Psoas muscle (tissue), 8 donors: ENCODE measurements around the gene PIGA. TPM values are rescaled to one million over a fixed set of nuclear protein-coding genes. Genes with fewer than 3 reads are reported as not detected.

ENCODE experiments used
- ATAC-seq, 4 donors: fragments of 200-7000 bp; cut with Tn5 transposase; one replicate each; pipeline ENCODE4 v1.9.1; 2020; ENCODE audit warnings: moderate library complexity in 3 of 4, mild to moderate bottlenecking in 2 of 4
- DNase-seq, 2 donors: peaks; one replicate each; pipeline ENCODE4 v3.0.0-alpha.2; 2020
- H3K27ac ChIP-seq: fragments of 200-600 bp; one replicate; pipeline ENCODE4 v1.8.0; 2022
- H3K27me3 ChIP-seq, 3 donors: fragments of 200-600 bp in 1 of 3; one replicate each; pipeline versions ENCODE4 v1.6.1 to v1.8.0; 2013 to 2022; ENCODE audit warnings: low read length in 2 of 3, mild to moderate bottlenecking in 2 of 3, moderate library complexity in 1 of 3; ENCODE audit not compliant: insufficient read depth in 3 of 3
- H3K36me3 ChIP-seq, 2 donors: fragments of 200-600 bp in 1 of 2; one replicate each; pipeline versions ENCODE4 v1.6.1 to v1.8.0; 2013 to 2022; ENCODE audit warnings: low read depth in 1 of 2, mild to moderate bottlenecking in 1 of 2, moderate library complexity in 1 of 2; ENCODE audit not compliant: insufficient read depth in 1 of 2
- H3K4me1 ChIP-seq: fragments of 200-600 bp; one replicate; pipeline ENCODE4 v1.8.0; 2022
- H3K4me3 ChIP-seq: fragments of 200-600 bp; one replicate; pipeline ENCODE4 v1.8.0; 2022; ENCODE audit warnings: mild to moderate bottlenecking
- H3K9me3 ChIP-seq: fragments of 200-600 bp; one replicate; pipeline ENCODE4 v1.8.0; 2022
- WGBS, 3 donors: extraction: QIAGEN DNeasy Blood & Tissue Kit; methylation state at CpG; one replicate each; pipeline versions ENCODE4 v1.1.6 to v1.1.7; 2013; 5-methylcytosine and 5-hydroxymethylcytosine counted together
- intact Hi-C, 2 donors: fragments of 100-400 bp; cut with DNase I; formaldehyde crosslinking; loops; one replicate each; pipeline versions ENCODE4 v1.11.0 to v1.14.2; 2022
- polyA plus RNA-seq, 3 donors: library from polyadenylated mRNA; stranded (reverse); fragments of 200-250 nt; gene quantifications; one replicate each; pipeline ENCODE4 v1.2.3, GENCODE V29; 2013
- total RNA-seq, 4 donors: library from RNA; stranded (reverse); fragmentation: NEBNext Ultra II Directional in 2 of 4; extraction: Animal tissue kit (Norgen Biotek cat#: 25700) in 2 of 4; gene quantifications; one replicate each; pipeline versions ENCODE4 v1.2.1 to v1.2.4, GENCODE V29; 2021 to 2023
- TF ChIP-seq, protein P1 (sequence below): fragments of 200-600 bp; IDR thresholded peaks from one replicate; pipeline ENCODE4 v1.8.0; 2022; ENCODE audit warnings: antibody characterized with exemption
- donor health status: healthy with polysubstance abuse.
- donor health status: DM: no; HTN: no; CAD: no; lungs with moderate emphysema.
- donor health status: Bipolar disorder and iron deficiency.
- donor health status: healthy.
- donor health status: DM: yes; HTN: yes; CAD: no.
- donor health status: DM: no; HTN: no; CAD: no.
- donor health status: DM: no; HTN: no; CAD: no.
- donor health status: DM: yes; HTN: yes; CAD: no.

The PIGA gene
- total and polyA plus RNA-seq, 7 donors = 1.9 to 5.8 (median 2.8) TPM

GRCh38 chrX:15356444-15356843 is 21.1 kb upstream of the PIGA start:
- no peak overlapping the region for H3K27ac ChIP-seq
- H3K4me3 ChIP-seq = no peak overlapping the region
- ATAC-seq (no peak), DNase-seq (no peak)
- H3K36me3 ChIP-seq = peaks cover 0 to 76% of the 10 kb centered on the region in 2 donors
- TF ChIP-seq, protein P1, sequence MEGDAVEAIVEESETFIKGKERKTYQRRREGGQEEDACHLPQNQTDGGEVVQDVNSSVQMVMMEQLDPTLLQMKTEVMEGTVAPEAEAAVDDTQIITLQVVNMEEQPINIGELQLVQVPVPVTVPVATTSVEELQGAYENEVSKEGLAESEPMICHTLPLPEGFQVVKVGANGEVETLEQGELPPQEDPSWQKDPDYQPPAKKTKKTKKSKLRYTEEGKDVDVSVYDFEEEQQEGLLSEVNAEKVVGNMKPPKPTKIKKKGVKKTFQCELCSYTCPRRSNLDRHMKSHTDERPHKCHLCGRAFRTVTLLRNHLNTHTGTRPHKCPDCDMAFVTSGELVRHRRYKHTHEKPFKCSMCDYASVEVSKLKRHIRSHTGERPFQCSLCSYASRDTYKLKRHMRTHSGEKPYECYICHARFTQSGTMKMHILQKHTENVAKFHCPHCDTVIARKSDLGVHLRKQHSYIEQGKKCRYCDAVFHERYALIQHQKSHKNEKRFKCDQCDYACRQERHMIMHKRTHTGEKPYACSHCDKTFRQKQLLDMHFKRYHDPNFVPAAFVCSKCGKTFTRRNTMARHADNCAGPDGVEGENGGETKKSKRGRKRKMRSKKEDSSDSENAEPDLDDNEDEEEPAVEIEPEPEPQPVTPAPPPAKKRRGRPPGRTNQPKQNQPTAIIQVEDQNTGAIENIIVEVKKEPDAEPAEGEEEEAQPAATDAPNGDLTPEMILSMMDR = no peak
- H3K9me3 ChIP-seq = no peaks in the 10 kb centered on the region
- intact Hi-C loops = no loop called here
- 48 to 60% (median 56%) methylated on average over 1 of the region's 1 CpG for WGBS, 3 donors
- H3K27me3 ChIP-seq = peaks cover 0 to 6% (median 0%) of the 10 kb centered on the region in 3 donors
- no peaks in the 10 kb centered on the region for H3K4me1 ChIP-seq

- peak in 1 of 4 donors; percentile 11 for ATAC-seq
- intact Hi-C loops = no loop called here
- no peak overlapping the region for H3K27ac ChIP-seq
- H3K4me1 ChIP-seq = no peaks in the 10 kb centered on the region
- no peak overlapping the region for H3K4me3 ChIP-seq
- TF ChIP-seq, protein P1 = no peak
- H3K36me3 ChIP-seq = peaks cover 0 to 66% of the 10 kb centered on the region in 2 donors
- no peak for DNase-seq
- WGBS, 3 donors = 65 to 67% (median 66%) methylated on average over 8 of the region's 8 CpGs
- no peaks in the 10 kb centered on the region for H3K9me3 ChIP-seq
- no peaks in the 10 kb centered on the region for H3K27me3 ChIP-seq
Measured at GRCh38 chrX:15350329-15350996, 15.1 kb upstream of the PIGA start.

- H3K27ac ChIP-seq = no peak overlapping the region
- no peaks in the 10 kb centered on the region for H3K4me1 ChIP-seq
- no peak overlapping the region for H3K4me3 ChIP-seq
- H3K9me3 ChIP-seq = no peaks in the 10 kb centered on the region
- intact Hi-C loops = loop anchor here (2.0 to 5.0 kb wide), 2 partner anchors 118 to 120 kb away; no protein-coding TSS in a partner anchor
- no peak for DNase-seq
- peak; percentile 55 to 91 (median 66) for ATAC-seq
- H3K36me3 ChIP-seq = peaks cover 0 to 62% of the 10 kb centered on the region in 2 donors
- TF ChIP-seq, protein P1 = peak; percentile 56
- 18 to 27% (median 20%) methylated on average over 2 of the region's 2 CpGs for WGBS, 3 donors
- peaks cover 0 to 2% (median 0%) of the 10 kb centered on the region in 3 donors for H3K27me3 ChIP-seq
Measured at GRCh38 chrX:15349046-15349445, 13.7 kb upstream of the PIGA start.

GRCh38 chrX:15345976-15346375 is 10.7 kb upstream of the PIGA start:
- H3K27me3 ChIP-seq = peaks cover 0 to 5% (median 0%) of the 10 kb centered on the region in 3 donors
- no peak overlapping the region for H3K27ac ChIP-seq
- H3K4me1 ChIP-seq = no peaks in the 10 kb centered on the region
- no peak overlapping the region for H3K4me3 ChIP-seq
- 51 to 60% (median 60%) methylated on average over 3 of the region's 3 CpGs for WGBS, 3 donors
- ATAC-seq = no peak
- no peak for DNase-seq
- H3K36me3 ChIP-seq = peaks cover 0 to 38% of the 10 kb centered on the region in 2 donors
- H3K9me3 ChIP-seq = no peaks in the 10 kb centered on the region
- intact Hi-C loops = loop anchor here in 1 of 2 donors (5.0 kb wide), 1 partner anchor 121 kb away; no protein-coding TSS in a partner anchor
- TF ChIP-seq, protein P1 = no peak
